K562 (cell line): Measurements from ENCODE around the gene MICU2. TPM values are rescaled to one million over a fixed set of nuclear protein-coding genes. Genes with fewer than 3 reads are reported as not detected.

ENCODE experiments used
- ASH1L ChIP-seq: fragments of 450-650 bp; IDR thresholded peaks from 2 replicates; pipeline ENCODE4 v1.6.1; 2018; ENCODE audit warnings: borderline replicate concordance, mild to moderate bottlenecking, low read depth; ENCODE audit not compliant: partially characterized antibody
- HMGXB4 ChIP-seq: sonication (generic); formaldehyde crosslinking; IDR thresholded peaks from 2 replicates; pipeline ENCODE4 v1.8.1; 2023; ENCODE audit warnings: mild to moderate bottlenecking, missing genetic modification reagents
- KLF13 ChIP-seq: fragments of 450-650 bp; IDR thresholded peaks from 2 replicates; pipeline ENCODE4 v1.6.1; 2016; ENCODE audit warnings: missing genetic modification characterization, low read depth, mild to moderate bottlenecking, missing compliant biosample characterization, moderate library complexity, borderline replicate concordance
- LEF1 ChIP-seq: fragments of 450-650 bp; IDR thresholded peaks from 2 replicates; pipeline ENCODE4 v1.6.1; 2016; ENCODE audit warnings: mild to moderate bottlenecking
- MCM3 ChIP-seq: fragments of 450-650 bp; IDR thresholded peaks from 2 replicates; pipeline ENCODE4 v1.6.1; 2016
- MIER1 ChIP-seq: fragments of 450-650 bp; IDR thresholded peaks from 2 replicates; pipeline ENCODE4 v1.6.1; 2016; ENCODE audit warnings: antibody characterized with exemption, mild to moderate bottlenecking, low read depth
- MLLT1 ChIP-seq, 2 experiments: fragments of 450-650 bp; IDR thresholded peaks; 2 replicates each; pipeline ENCODE4 v1.6.1; 2016
- NR4A1 ChIP-seq, 2 experiments: fragments of 250-450 bp in 1 of 2; fragments of 450-650 bp in 1 of 2; sonication (Bioruptor Pico) in 1 of 2; IDR thresholded peaks; 2 replicates each; pipeline versions ENCODE4 v1.4.0 to v1.6.1; 2016 to 2020; ENCODE audit warnings: mild to moderate bottlenecking in 2 of 2, missing compliant biosample characterization in 1 of 2, missing genetic modification characterization in 1 of 2, moderate library complexity in 1 of 2
- PHF21A ChIP-seq: fragments of 450-650 bp; IDR thresholded peaks from 2 replicates; pipeline ENCODE4 v1.6.1; 2017; ENCODE audit warnings: low read depth, borderline replicate concordance
- PHF8 ChIP-seq: fragments of 200-600 bp; sonication (generic); IDR thresholded peaks from 2 replicates; pipeline ENCODE4 v1.6.1; 2012; ENCODE audit warnings: mixed run types, mild to moderate bottlenecking, inconsistent platforms, low read length, moderate library complexity, borderline replicate concordance
- SREBF2 ChIP-seq: sonication (generic); formaldehyde crosslinking; IDR thresholded peaks from 2 replicates; pipeline ENCODE4 v1.4.0; 2020; ENCODE audit warnings: mild to moderate bottlenecking, missing genetic modification reagents
- SRSF3 ChIP-seq: fragments of 200-400 bp; formaldehyde crosslinking; IDR thresholded peaks from 2 replicates; pipeline ENCODE4 v1.6.1; 2016; ENCODE audit warnings: mild to moderate bottlenecking, low read length, moderate library complexity; ENCODE audit not compliant: insufficient read depth
- ZC3H11A ChIP-seq: IDR thresholded peaks from 2 replicates; pipeline ENCODE4 v1.6.1; 2012; ENCODE audit warnings: low read depth, low read length, improper control_type of control experiment
- ZNF175 ChIP-seq: fragments of 200-800 bp; sonication (Bioruptor generic); IDR thresholded peaks from 2 replicates; pipeline ENCODE4 v1.6.1; 2016; ENCODE audit warnings: low read depth, mild to moderate bottlenecking, missing genetic modification characterization, missing compliant biosample characterization
- ZNF431 ChIP-seq: sonication (generic); formaldehyde crosslinking; IDR thresholded peaks from 2 replicates; pipeline ENCODE4 v1.8.0; 2022; ENCODE audit warnings: mild to moderate bottlenecking, missing genetic modification reagents
- ZNF511 ChIP-seq: sonication (generic); formaldehyde crosslinking; IDR thresholded peaks from 2 replicates; pipeline ENCODE4 v1.8.0; 2022; ENCODE audit warnings: mild to moderate bottlenecking, missing genetic modification reagents
- ZNF518B ChIP-seq: fragments of 250-450 bp; sonication (Bioruptor Pico); IDR thresholded peaks from 2 replicates; pipeline ENCODE4 v1.5.0; 2021; ENCODE audit warnings: mild to moderate bottlenecking, moderate library complexity
- ZNF699 ChIP-seq: fragments of 250-450 bp; sonication (Bioruptor Pico); IDR thresholded peaks from 2 replicates; pipeline ENCODE4 v1.8.0; 2021; ENCODE audit warnings: mild to moderate bottlenecking, moderate library complexity; ENCODE audit not compliant: insufficient replicate concordance
- polyA plus RNA-seq, 8 experiments: library from polyadenylated mRNA; depleted of rRNA in 4 of 8; stranded (reverse) in 5 of 8; unstranded in 3 of 8; fragments of >200 nt; fragmentation: Nextera tagmentation in 2 of 8; fragmentation: Illumina TruSeq in 1 of 8; extraction: Ambion mirVana in 2 of 8; extraction: Trizol in 1 of 8; gene quantifications; 2 replicates each; pipeline versions ENCODE4 v1.2.1 to v1.2.3, GENCODE V29; 2011 to 2014; ENCODE audit warnings: inconsistent platforms in 1 of 8, missing spikeins in 1 of 8
- total RNA-seq, 7 experiments: library from RNA; depleted of rRNA in 6 of 7; stranded (reverse); fragments of >200 nt in 6 of 7; fragmentation: Illumina TruSeq in 2 of 7; extraction: Trizol in 2 of 7; gene quantifications; 2 replicates each; pipeline versions ENCODE4 v1.2.1 to v1.2.3, GENCODE V29; 2011 to 2021; ENCODE audit warnings: low replicate concordance in 1 of 7

Gene MICU2
- total and polyA plus RNA-seq, 9 of the 15 experiments (the other 6 are each of a cell fraction or from before 2014, with no cell fraction given) = 9.1 to 41.8 (median 33.4) TPM

- TF ChIP-seq ZNF518B (CRISPR knock-in tag) (no peak), SREBF2 (CRISPR knock-in tag) (no peak), ZNF431 (CRISPR knock-in tag) (no peak), ZNF699 (CRISPR knock-in tag) (no peak), MCM3 (no peak), ZNF175 (no peak), ZNF511 (no peak), ZC3H11A (no peak), LEF1 (no peak), MIER1 (no peak), SRSF3 (no peak), HMGXB4 (CRISPR knock-in tag) (no peak), MLLT1 (IDR thresholded peaks at IDR 0.05) (no peak), KLF13 (tag) (no peak), NR4A1 (CRISPR knock-in tag; IDR thresholded peaks at IDR 0.05) (no peak), NR4A1 (tag; IDR thresholded peaks at IDR 0.05) (no peak), PHF21A (no peak), PHF8 (peak; percentile 87), ASH1L (no peak)
These were observed 144.9 kb downstream of the MICU2 start, which contains the start of gene ZDHHC20 (continued) for GRCh38 chr13:21458813-21459701.
